ENCODE results near the gene L3MBTL4.
"Not testable (repeated sequence)": the region's sequence is repeated elsewhere in the genome, so short reads cannot be mapped to it uniquely, and the experiment has no call there.

Gene L3MBTL4

GRCh38 chr18:6135029-6135428 is 279.7 kb downstream of the L3MBTL4 start:
- DNase-seq, H3K27me3 Mint-ChIP-seq, H3K4me1 Mint-ChIP-seq, ATAC-seq, H3K4me3 Mint-ChIP-seq, H3K27ac Mint-ChIP-seq: not testable (repeated sequence)
- peaks cover 14 to 15% of the 10 kb centered on the region in 2 donors for H3K9me3 Mint-ChIP-seq

- Mint-ChIP-seq H3K4me1 (peaks cover 4% of the 10 kb centered on the region), H3K4me3 (no peak overlapping the region), H3K9me3 (peaks cover 14 to 15% of the 10 kb centered on the region in 2 donors), H3K27ac (no peak overlapping the region), H3K27me3 (peaks cover 7% of the 10 kb centered on the region)
- no peak for DNase-seq
- no peak for ATAC-seq
Observed at GRCh38 chr18:6132751-6133368, 281.9 kb downstream of the L3MBTL4 start.

GRCh38 chr18:6120820-6121279 is 293.9 kb downstream of the L3MBTL4 start:
- no peaks in the 10 kb centered on the region for H3K4me1 Mint-ChIP-seq
- no peak for DNase-seq
- H3K27ac Mint-ChIP-seq = no peak overlapping the region
- H3K27me3 Mint-ChIP-seq = no peaks in the 10 kb centered on the region
- H3K9me3 Mint-ChIP-seq = peaks cover 0 to 5% of the 10 kb centered on the region in 2 donors
- no peak for ATAC-seq
- no peak overlapping the region for H3K4me3 Mint-ChIP-seq

- no peak for ATAC-seq
- Mint-ChIP-seq H3K4me3 (no peak overlapping the region), H3K4me1 (no peaks in the 10 kb centered on the region), H3K27me3 (no peaks in the 10 kb centered on the region), H3K9me3 (peaks cover 0 to 5% of the 10 kb centered on the region in 2 donors), H3K27ac (no peak overlapping the region)
- no peak for DNase-seq
Observed at GRCh38 chr18:6119761-6120160, 294.9 kb downstream of the L3MBTL4 start.

GRCh38 chr18:6118080-6118479 is 296.6 kb downstream of the L3MBTL4 start:
- Mint-ChIP-seq H3K27ac (no peak overlapping the region), H3K4me1 (no peaks in the 10 kb centered on the region), H3K4me3 (no peak overlapping the region), H3K27me3 (no peaks in the 10 kb centered on the region), H3K9me3 (no peaks in the 10 kb centered on the region)
- DNase-seq (no peak), ATAC-seq (no peak)

GRCh38 chr18:6115710-6116109 is 299.0 kb downstream of the L3MBTL4 start:
- Mint-ChIP-seq H3K4me1 (no peaks in the 10 kb centered on the region), H3K27ac (no peak overlapping the region), H3K27me3 (no peaks in the 10 kb centered on the region), H3K4me3 (no peak overlapping the region), H3K9me3 (no peaks in the 10 kb centered on the region)
- no peak for DNase-seq
- no peak for ATAC-seq

GRCh38 chr18:6113650-6114049 is 301.1 kb downstream of the L3MBTL4 start:
- DNase-seq (no peak), ATAC-seq (no peak)
- H3K9me3 Mint-ChIP-seq = peaks cover 0 to 4% of the 10 kb centered on the region in 2 donors
- no peak overlapping the region for H3K4me3 Mint-ChIP-seq
- H3K27me3 Mint-ChIP-seq = no peaks in the 10 kb centered on the region
- no peak overlapping the region for H3K27ac Mint-ChIP-seq
- no peaks in the 10 kb centered on the region for H3K4me1 Mint-ChIP-seq

GRCh38 chr18:6111726-6112125 is 303.0 kb downstream of the L3MBTL4 start:
- no peak for DNase-seq
- Mint-ChIP-seq H3K27me3 (no peaks in the 10 kb centered on the region), H3K27ac (no peak overlapping the region), H3K9me3 (peaks cover 0 to 4% of the 10 kb centered on the region in 2 donors), H3K4me3 (no peak overlapping the region), H3K4me1 (no peaks in the 10 kb centered on the region)
- ATAC-seq = no peak

GRCh38 chr18:6109743-6110142 is 305.0 kb downstream of the L3MBTL4 start:
- no peak overlapping the region for H3K4me3 Mint-ChIP-seq
- H3K9me3 Mint-ChIP-seq = peaks cover 0 to 4% of the 10 kb centered on the region in 2 donors
- ATAC-seq = no peak
- no peaks in the 10 kb centered on the region for H3K27me3 Mint-ChIP-seq
- no peak for DNase-seq
- H3K4me1 Mint-ChIP-seq = no peaks in the 10 kb centered on the region
- H3K27ac Mint-ChIP-seq = no peak overlapping the region

GRCh38 chr18:6107794-6108193 is 306.9 kb downstream of the L3MBTL4 start:
- no peaks in the 10 kb centered on the region for H3K27me3 Mint-ChIP-seq
- H3K9me3 Mint-ChIP-seq = peaks cover 0 to 4% of the 10 kb centered on the region in 2 donors
- no peak overlapping the region for H3K4me3 Mint-ChIP-seq
- H3K4me1 Mint-ChIP-seq = no peaks in the 10 kb centered on the region
- ATAC-seq (no peak), DNase-seq (no peak)
- H3K27ac Mint-ChIP-seq = no peak overlapping the region

GRCh38 chr18:6106091-6106685 is 308.5 kb downstream of the L3MBTL4 start:
- Mint-ChIP-seq H3K27ac (no peak overlapping the region), H3K27me3 (peaks cover 4% of the 10 kb centered on the region), H3K4me3 (no peak overlapping the region), H3K4me1 (no peaks in the 10 kb centered on the region), H3K9me3 (peaks cover 0 to 7% of the 10 kb centered on the region in 2 donors)
- DNase-seq (no peak), ATAC-seq (no peak)

GRCh38 chr18:6103741-6104140 is 311.0 kb downstream of the L3MBTL4 start:
- no peak for DNase-seq
- peaks cover 0 to 3% of the 10 kb centered on the region in 2 donors for H3K9me3 Mint-ChIP-seq
- no peak overlapping the region for H3K4me3 Mint-ChIP-seq
- ATAC-seq = no peak
- H3K27ac Mint-ChIP-seq = no peak overlapping the region
- no peaks in the 10 kb centered on the region for H3K4me1 Mint-ChIP-seq
- H3K27me3 Mint-ChIP-seq = peaks cover 7% of the 10 kb centered on the region

- Mint-ChIP-seq H3K4me1 (no peaks in the 10 kb centered on the region), H3K4me3 (no peak overlapping the region), H3K27me3 (peaks cover 7% of the 10 kb centered on the region), H3K9me3 (peaks cover 0 to 3% of the 10 kb centered on the region in 2 donors), H3K27ac (no peak overlapping the region)
- no peak for ATAC-seq
- no peak for DNase-seq
Observed at GRCh38 chr18:6096730-6097129, 318.0 kb downstream of the L3MBTL4 start.

GRCh38 chr18:6088432-6088831 is 326.3 kb downstream of the L3MBTL4 start:
- H3K4me3 Mint-ChIP-seq = no peak overlapping the region
- no peak for ATAC-seq
- peaks cover 7% of the 10 kb centered on the region for H3K4me1 Mint-ChIP-seq
- H3K27me3 Mint-ChIP-seq = no peaks in the 10 kb centered on the region
- no peaks in the 10 kb centered on the region for H3K9me3 Mint-ChIP-seq
- DNase-seq = no peak
- H3K27ac Mint-ChIP-seq = no peak overlapping the region

- Mint-ChIP-seq H3K4me3 (no peak overlapping the region), H3K27ac (no peak overlapping the region), H3K9me3 (no peaks in the 10 kb centered on the region), H3K4me1 (peaks cover 7% of the 10 kb centered on the region), H3K27me3 (no peaks in the 10 kb centered on the region)
- no peak for DNase-seq
- no peak for ATAC-seq
Observed at GRCh38 chr18:6086731-6087130, 328.0 kb downstream of the L3MBTL4 start.

- no peaks in the 10 kb centered on the region for H3K9me3 Mint-ChIP-seq
- H3K4me3 Mint-ChIP-seq = no peak overlapping the region
- H3K27ac Mint-ChIP-seq = no peak overlapping the region
- DNase-seq (no peak), ATAC-seq (no peak)
- no peaks in the 10 kb centered on the region for H3K4me1 Mint-ChIP-seq
- no peaks in the 10 kb centered on the region for H3K27me3 Mint-ChIP-seq
Observed at GRCh38 chr18:6079406-6079805, 335.3 kb downstream of the L3MBTL4 start.

GRCh38 chr18:6078877-6079276 is 335.8 kb downstream of the L3MBTL4 start:
- H3K27ac Mint-ChIP-seq = no peak overlapping the region
- no peak overlapping the region for H3K4me3 Mint-ChIP-seq
- ATAC-seq = no peak
- no peaks in the 10 kb centered on the region for H3K9me3 Mint-ChIP-seq
- H3K27me3 Mint-ChIP-seq = no peaks in the 10 kb centered on the region
- DNase-seq = no peak
- no peaks in the 10 kb centered on the region for H3K4me1 Mint-ChIP-seq

Measured in stimulated activated naive CD8-positive, alpha-beta T cell treated with anti-CD3 and anti-CD28 coated beads, Interleukin-15, amount 100 ng/mL, for 72 hours (primary cell).